ENCODE measurements around the gene SSBP3. TPM values are rescaled to one million over a fixed set of nuclear protein-coding genes. Genes with fewer than 3 reads are reported as not detected.

Gene SSBP3
- total RNA-seq, 1 donor from 2014 or later = 84.1 TPM

DNA sequence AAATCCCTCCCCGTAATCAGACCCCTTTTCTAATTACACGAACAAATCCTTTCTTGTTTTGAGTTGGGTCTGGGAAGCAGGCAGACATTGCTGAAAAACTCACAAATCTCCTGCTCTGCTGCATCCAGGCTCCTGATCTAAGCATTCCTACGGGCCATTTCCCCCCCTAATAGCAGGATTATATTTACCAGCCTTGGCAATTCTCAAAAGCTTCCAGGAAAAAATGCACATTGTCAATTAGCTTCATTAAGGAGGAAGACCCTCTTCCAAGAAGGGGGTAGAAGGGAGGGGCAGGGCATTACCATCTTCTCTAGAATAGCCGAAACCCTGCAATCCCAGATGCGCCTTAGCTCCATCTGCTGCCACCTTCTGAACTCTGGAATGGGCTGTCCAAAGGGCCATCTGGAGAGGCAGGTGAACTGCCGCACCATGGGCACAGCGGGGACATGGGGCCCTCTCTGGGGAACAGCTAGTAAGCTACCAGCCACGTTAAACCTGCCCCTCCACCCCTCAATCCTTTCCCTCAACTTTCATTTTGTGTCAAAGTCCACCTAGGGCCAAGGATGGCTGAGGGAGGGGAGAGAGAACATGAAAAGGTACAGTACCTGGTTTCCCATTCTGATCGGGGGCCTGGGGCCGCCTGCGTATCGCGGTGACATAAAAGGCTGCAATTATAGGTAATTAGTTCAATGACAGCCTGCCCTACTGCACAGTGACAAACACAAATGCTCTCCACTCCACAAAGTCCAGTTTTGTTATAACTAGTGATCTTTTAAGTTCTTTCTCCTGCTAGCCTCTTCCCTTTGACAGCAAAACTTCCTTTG is 149.5 kb downstream of the SSBP3 start:
- Mint-ChIP-seq H3K9me3 (no peaks in the 10 kb centered on the region), H3K27ac (peak overlapping the region; percentile 55), H3K4me3 (no peak overlapping the region), H3K36me3 (ENCODE audit: low read depth) (peaks cover 19% of the 10 kb centered on the region), H3K4me1 (peaks cover 13% of the 10 kb centered on the region), H3K27me3 (no peaks in the 10 kb centered on the region)
- intact Hi-C loops (cut with micrococcal nuclease) = no loop called here
- no peak for DNase-seq

DNA sequence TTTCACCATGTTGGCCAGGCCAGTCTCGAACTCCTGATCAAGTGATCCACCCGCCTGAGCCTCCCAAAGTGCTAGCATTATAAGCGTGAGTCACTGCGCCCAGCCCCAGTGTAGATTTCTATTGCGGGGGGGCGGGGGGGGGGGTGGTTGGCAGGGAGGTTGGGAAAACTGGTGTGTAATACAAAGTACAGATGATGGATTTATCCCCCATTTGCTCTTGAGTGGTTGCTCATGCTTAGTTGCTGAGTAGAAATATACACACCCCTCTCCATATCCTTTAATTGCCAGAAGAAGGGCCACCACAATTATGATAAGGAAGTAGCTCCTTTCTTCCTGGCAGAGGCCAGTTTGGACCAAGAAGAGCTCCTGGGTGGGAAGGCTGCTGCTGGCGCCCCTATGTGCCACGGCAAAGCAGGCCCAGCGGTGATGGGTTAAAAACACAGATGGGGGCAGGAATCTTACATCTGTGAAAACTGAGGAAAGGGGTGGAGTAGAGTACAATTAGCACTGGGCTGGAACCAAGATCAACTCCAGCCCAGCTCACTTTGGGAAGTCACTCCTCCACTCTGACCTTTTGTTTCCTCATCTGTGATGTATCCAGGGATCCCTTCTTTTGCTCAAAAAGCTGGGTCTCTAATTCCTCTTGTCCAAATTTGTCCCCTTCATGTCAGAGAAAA is 151.0 kb downstream of the SSBP3 start:
- H3K27me3 Mint-ChIP-seq = no peaks in the 10 kb centered on the region
- intact Hi-C loops (cut with micrococcal nuclease) = no loop called here
- H3K27ac Mint-ChIP-seq = no peak overlapping the region
- no peak for DNase-seq
- no peaks in the 10 kb centered on the region for H3K9me3 Mint-ChIP-seq
- H3K36me3 Mint-ChIP-seq (ENCODE audit: low read depth) = peaks cover 22% of the 10 kb centered on the region
- peaks cover 10% of the 10 kb centered on the region for H3K4me1 Mint-ChIP-seq
- H3K4me3 Mint-ChIP-seq = no peak overlapping the region

DNA sequence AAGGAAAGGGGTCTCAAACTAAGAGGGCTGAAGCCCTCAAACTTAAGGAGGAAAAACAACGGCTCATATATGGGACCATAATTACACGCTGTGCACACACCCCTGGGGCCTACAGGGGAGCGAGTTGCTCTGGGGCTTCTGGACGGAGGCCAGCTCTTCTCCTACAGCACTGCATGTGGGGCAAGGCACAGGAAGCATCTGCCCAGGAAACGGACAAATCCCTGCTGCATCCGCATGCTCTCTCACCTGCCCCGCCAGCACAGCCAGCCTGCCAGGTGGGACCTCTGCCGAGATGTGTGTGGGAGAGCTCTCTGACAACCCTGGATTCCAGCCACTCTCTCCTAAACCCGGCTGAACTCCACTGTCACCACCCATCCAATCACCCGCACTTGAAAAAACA is 152.1 kb downstream of the SSBP3 start:
- intact Hi-C loops (cut with micrococcal nuclease) = no loop called here
- Mint-ChIP-seq H3K27me3 (no peaks in the 10 kb centered on the region), H3K36me3 (ENCODE audit: low read depth) (peaks cover 22% of the 10 kb centered on the region), H3K4me1 (peaks cover 10% of the 10 kb centered on the region), H3K4me3 (no peak overlapping the region), H3K27ac (peak overlapping the region; percentile 29), H3K9me3 (no peaks in the 10 kb centered on the region)
- DNase-seq = no peak

DNA sequence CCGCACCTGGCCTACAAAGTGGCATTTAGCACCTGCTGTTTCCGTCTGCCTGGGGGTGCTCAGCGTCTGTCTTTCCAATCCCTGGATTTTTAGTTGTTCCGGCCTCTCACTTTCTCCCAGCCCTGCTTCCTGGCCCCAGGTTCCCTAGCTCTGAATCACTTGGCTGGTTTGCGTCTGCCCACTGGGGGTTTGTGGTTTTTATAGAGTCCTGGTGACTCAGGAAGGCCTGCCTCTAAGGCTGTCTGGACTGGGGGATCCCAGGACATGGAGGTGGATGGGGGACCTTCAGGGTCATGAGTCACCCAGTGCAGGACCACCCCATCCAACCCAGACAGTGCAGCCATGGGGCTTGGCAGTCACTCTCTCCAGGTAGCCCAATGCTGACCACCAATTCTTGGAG is 152.7 kb downstream of the SSBP3 start:
- Mint-ChIP-seq H3K4me3 (no peak overlapping the region), H3K27ac (no peak overlapping the region), H3K36me3 (ENCODE audit: low read depth) (peaks cover 24% of the 10 kb centered on the region), H3K4me1 (peaks cover 10% of the 10 kb centered on the region), H3K27me3 (no peaks in the 10 kb centered on the region), H3K9me3 (no peaks in the 10 kb centered on the region)
- no peak for DNase-seq
- intact Hi-C loops (cut with micrococcal nuclease) = no loop called here

DNA sequence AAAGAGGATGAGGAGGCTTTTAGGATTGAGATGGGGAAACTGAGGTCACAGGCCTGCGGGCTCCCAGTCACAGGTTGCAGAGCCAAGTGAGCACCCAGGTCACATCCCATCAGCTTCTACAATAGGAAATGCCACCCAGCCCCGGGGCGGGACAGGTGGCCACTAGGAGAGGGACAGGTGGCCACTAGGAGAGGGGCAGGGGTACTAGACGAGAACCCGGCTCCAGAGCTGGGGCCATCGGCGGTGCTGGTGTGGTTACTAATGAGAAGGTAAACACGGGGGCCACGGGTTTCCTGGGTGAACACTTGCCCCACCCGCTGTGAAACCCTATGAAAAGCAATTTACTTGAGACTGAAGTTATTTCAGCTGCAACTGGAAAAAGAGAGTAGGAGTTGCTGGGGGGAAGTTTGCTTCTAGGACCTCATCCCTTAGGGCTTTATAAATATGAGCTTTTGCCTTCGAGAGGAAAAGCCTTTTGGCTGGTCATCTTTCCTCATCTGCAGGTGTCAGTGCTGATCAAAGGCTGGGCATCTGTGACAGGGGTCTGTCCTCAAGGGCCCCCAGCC is 153.7 kb downstream of the SSBP3 start:
- H3K4me1 Mint-ChIP-seq = peaks cover 8% of the 10 kb centered on the region
- peak overlapping the region; percentile 56 for H3K27ac Mint-ChIP-seq

DNA sequence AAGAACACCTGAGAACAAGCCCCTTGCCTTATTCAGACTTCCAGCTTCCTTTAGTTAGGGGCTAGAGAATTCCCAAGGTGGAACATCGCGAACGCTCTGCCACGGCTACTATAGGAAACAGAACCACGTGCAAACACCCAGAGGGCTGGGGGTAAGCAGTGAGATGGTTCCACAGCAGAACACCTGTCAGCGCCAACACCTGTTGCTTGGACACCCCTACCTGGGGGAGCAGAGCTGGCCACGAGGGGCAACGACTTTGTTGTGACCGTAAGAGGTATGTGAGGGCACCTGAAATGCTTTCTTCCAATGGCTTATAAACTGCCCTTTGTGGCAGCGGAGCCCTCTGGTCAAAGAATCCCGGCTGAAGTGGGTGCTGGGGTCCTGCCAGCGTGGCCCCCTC is 155.5 kb downstream of the SSBP3 start:
- peaks cover 14% of the 10 kb centered on the region for H3K36me3 Mint-ChIP-seq (ENCODE audit: low read depth)
- intact Hi-C loops (cut with micrococcal nuclease) = no loop called here
- H3K4me1 Mint-ChIP-seq = peaks cover 6% of the 10 kb centered on the region
- no peak for DNase-seq
- no peaks in the 10 kb centered on the region for H3K9me3 Mint-ChIP-seq
- H3K27me3 Mint-ChIP-seq = no peaks in the 10 kb centered on the region
- no peak overlapping the region for H3K4me3 Mint-ChIP-seq
- no peak overlapping the region for H3K27ac Mint-ChIP-seq

More for the DNA sequence above, 153.7 kb downstream of the SSBP3 start:
- no peaks in the 10 kb centered on the region for H3K27me3 Mint-ChIP-seq
- H3K4me3 Mint-ChIP-seq = no peak overlapping the region
- no peaks in the 10 kb centered on the region for H3K9me3 Mint-ChIP-seq
- H3K36me3 Mint-ChIP-seq (ENCODE audit: low read depth) = peaks cover 20% of the 10 kb centered on the region
- DNase-seq = no peak
- intact Hi-C loops (cut with micrococcal nuclease) = no loop called here

DNA sequence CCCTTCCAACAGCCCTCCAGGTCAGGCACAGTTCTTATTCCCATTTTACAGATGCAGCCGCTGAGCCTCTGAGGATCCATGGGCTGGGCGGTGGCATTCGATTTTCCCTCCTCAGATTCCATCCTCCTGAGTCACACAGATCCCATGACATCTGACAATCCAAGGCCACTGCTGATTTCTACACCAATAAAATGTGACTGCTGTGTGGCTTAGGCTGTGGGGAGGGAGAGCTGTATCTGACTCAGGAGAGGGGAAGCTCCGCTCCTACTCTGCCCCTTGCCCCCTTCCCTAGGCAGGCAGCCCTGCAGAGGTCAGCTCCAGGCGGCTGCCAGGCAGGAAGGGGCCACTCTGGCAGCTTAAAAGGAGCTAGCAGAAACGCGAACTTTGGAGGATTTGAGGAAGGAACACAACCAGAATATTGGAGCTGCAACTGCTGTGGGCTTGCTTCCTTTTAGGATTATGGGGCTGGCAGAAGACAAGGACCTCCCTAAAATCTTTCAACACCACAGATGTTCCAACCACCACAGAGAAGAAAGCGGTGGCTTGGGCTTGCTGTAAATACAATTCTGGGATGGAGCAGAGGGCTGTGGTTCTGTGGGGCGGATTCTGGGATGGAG is 156.3 kb downstream of the SSBP3 start:
- Mint-ChIP-seq H3K27ac (peak overlapping the region; percentile 17), H3K4me3 (no peak overlapping the region), H3K27me3 (no peaks in the 10 kb centered on the region), H3K36me3 (ENCODE audit: low read depth) (peaks cover 14% of the 10 kb centered on the region), H3K9me3 (no peaks in the 10 kb centered on the region), H3K4me1 (peaks cover 6% of the 10 kb centered on the region)
- intact Hi-C loops (cut with micrococcal nuclease) = no loop called here
- no peak for DNase-seq

DNA sequence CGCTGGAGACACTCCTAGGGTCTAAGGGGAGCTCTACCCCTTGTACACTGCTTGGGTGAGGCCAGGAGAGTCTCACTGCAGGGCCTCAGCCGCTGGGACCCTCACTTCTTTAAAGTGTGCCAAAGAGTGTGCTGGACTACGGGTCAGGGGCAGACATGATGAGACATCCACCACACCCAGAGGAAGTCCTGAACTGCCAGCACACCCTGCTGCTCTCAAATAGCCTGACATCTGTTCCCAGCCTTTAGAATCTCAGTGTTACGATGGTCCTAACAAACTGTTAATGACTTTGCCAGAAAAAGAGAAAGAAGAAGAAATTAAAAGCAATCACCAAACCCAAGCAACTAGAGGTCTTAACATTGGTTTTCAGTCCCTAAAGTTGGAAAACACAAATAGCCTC is 157.2 kb downstream of the SSBP3 start:
- DNase-seq = no peak
- no peaks in the 10 kb centered on the region for H3K9me3 Mint-ChIP-seq
- no peak overlapping the region for H3K4me3 Mint-ChIP-seq
- peaks cover 19% of the 10 kb centered on the region for H3K36me3 Mint-ChIP-seq (ENCODE audit: low read depth)
- peak overlapping the region; percentile 45 for H3K27ac Mint-ChIP-seq
- H3K4me1 Mint-ChIP-seq = peaks cover 6% of the 10 kb centered on the region
- no peaks in the 10 kb centered on the region for H3K27me3 Mint-ChIP-seq
- intact Hi-C loops (cut with micrococcal nuclease) = no loop called here

DNA sequence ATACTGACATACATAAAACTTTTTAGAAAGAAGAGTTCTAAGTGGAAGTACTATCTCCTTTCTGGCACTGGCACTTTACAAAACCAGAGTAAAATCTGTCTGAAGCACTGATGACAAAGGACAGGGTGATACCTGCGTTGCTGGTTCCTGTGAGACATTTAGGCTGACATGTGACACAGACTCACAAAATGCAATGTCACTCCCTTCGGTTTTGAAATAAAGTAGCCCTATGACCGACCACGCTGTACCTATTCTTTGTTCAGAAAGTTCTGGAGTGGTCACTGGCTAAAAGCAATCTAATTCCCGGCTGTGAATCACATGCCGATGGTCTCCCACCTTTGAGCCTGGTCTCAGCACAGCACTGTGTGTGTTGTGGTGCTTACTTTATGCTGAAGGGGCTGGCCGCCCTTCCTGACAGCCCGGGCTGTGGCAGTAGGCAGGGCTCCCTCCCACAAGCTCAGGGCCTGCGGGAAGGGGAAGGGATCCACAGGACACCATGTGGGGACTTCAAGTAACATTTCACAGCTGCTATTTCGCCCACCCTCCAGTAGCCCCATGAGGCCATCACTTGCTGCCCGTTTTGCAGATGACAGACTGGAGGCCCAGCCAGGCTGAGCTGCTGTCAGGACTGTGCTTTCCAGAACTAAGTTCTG is 158.2 kb downstream of the SSBP3 start:
- Mint-ChIP-seq H3K9me3 (no peaks in the 10 kb centered on the region), H3K4me1 (peaks cover 6% of the 10 kb centered on the region), H3K27ac (no peak overlapping the region), H3K4me3 (no peak overlapping the region), H3K36me3 (ENCODE audit: low read depth) (peaks cover 24% of the 10 kb centered on the region), H3K27me3 (no peaks in the 10 kb centered on the region)
- intact Hi-C loops (cut with micrococcal nuclease) = no loop called here
- DNase-seq = no peak

DNA sequence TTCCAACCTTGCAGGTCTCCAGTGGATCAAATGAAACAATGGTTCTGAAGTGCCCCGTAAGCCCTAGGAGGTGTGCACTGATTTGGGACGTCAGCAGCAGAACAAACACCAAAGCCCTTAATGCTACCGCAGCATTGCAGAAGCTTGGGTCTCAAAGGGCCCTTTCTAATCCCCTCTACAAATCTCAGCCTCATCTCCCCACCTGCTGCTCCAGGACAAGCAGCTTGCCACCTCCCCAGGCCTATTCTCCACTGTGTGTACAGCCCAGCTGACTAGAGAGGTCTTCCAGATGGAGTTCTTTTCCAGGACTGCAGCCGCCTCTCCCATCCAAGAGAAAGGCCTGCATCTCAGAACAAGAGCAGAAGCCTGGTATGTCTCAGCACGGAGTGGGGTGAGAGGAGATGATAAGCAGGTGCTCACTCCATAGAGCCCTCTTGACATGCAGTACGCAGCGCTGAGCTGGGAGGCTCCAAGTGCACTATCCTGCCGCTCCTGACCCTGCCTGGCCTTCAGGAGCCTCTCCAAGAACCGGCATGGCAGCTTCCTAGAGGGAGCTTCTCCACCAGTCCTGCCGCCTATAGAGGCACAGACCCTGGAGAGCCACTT is 160.0 kb downstream of the SSBP3 start:
- DNase-seq = no peak
- Mint-ChIP-seq H3K27ac (peak overlapping the region; percentile 65), H3K4me1 (peaks cover 4% of the 10 kb centered on the region), H3K9me3 (no peaks in the 10 kb centered on the region), H3K36me3 (ENCODE audit: low read depth) (peaks cover 23% of the 10 kb centered on the region), H3K27me3 (no peaks in the 10 kb centered on the region), H3K4me3 (no peak overlapping the region)
- intact Hi-C loops (cut with micrococcal nuclease) = no loop called here

DNA sequence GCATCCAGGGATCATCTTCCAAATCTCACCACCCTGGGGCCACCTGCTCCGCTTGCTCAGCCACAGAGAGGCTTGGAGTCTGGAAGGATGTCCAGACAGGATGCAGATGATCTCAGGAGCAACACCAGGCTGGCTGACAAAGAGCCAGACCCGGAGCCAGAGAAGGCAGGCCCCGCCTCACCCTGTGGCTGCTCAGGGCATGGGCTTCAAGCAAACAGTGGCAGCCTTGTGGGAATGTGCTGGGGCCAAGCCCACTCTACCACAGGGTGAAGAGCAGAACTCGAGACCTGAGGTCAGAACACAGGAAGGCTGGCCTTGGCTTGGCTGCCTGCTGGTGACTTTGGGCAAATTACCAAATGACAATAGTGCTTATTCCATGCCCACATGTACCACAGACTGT is 160.7 kb downstream of the SSBP3 start:
- DNase-seq = no peak
- intact Hi-C loops (cut with micrococcal nuclease) = no loop called here
- Mint-ChIP-seq H3K36me3 (ENCODE audit: low read depth) (peaks cover 23% of the 10 kb centered on the region), H3K4me3 (no peak overlapping the region), H3K9me3 (no peaks in the 10 kb centered on the region), H3K4me1 (peaks cover 4% of the 10 kb centered on the region), H3K27ac (no peak overlapping the region), H3K27me3 (no peaks in the 10 kb centered on the region)

DNA sequence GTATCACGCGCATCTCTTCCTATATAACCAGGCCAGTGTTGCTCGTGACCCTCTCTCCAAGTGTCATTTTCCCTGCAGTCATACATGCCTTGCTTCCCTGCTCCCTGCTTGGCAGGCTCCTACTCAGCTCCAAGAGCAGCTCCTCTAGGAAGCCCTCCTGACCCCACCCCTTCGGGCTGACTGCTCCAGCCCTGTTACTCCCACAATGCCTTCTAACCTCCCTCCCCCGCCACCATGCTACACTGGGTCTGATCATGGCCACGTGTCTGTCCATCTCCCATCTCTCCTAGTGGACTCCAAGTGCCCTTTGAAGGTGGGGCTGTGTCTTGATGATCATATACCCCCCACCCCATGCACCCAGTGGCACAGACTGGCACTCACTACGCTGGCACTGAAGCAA is 161.5 kb downstream of the SSBP3 start:
- H3K27ac Mint-ChIP-seq = peak overlapping the region; percentile 2
- H3K27me3 Mint-ChIP-seq = no peaks in the 10 kb centered on the region
- no peaks in the 10 kb centered on the region for H3K9me3 Mint-ChIP-seq
- intact Hi-C loops (cut with micrococcal nuclease) = no loop called here
- no peak for DNase-seq
- peaks cover 4% of the 10 kb centered on the region for H3K4me1 Mint-ChIP-seq
- no peak overlapping the region for H3K4me3 Mint-ChIP-seq
- H3K36me3 Mint-ChIP-seq (ENCODE audit: low read depth) = peaks cover 23% of the 10 kb centered on the region

DNA sequence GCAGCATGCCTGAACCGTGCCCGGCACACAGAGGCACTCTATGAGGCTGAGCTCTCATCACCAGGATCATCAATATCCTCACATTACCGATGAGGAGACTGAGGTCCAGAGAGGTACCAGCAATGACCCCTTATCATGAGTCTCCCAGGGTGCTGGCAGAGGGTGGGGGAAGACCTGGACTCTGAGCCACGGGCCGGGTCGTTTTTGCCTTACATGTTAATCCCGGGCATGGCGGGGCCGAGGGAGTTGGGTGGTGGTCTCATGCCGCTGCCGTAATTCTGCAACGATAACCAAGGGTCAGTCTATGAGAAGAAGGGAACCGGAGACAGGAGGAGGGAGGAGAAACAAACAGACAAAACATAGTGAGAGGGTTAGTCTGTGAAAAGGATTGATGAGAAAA is 163.2 kb downstream of the SSBP3 start:
- Mint-ChIP-seq H3K4me3 (no peak overlapping the region), H3K27me3 (no peaks in the 10 kb centered on the region), H3K4me1 (peaks cover 4% of the 10 kb centered on the region), H3K36me3 (ENCODE audit: low read depth) (peaks cover 30% of the 10 kb centered on the region), H3K9me3 (no peaks in the 10 kb centered on the region), H3K27ac (peak overlapping the region; percentile 57)
- intact Hi-C loops (cut with micrococcal nuclease) = no loop called here
- no peak for DNase-seq
